SKM-1 treated with dmso at 0.1 percent for 144 hours (cell line): ENCODE measurements around the gene C5AR1.
"Not testable (repeated sequence)": the region's sequence is repeated elsewhere in the genome, so short reads cannot be mapped to it uniquely, and the experiment has no call there.

ENCODE experiments used
- DNase-seq: peaks from one replicate; lab custom pipeline; 2025; ENCODE audit not compliant: unreplicated experiment; lab: John Stamatoyannopoulos, UW

Gene C5AR1

DNA sequence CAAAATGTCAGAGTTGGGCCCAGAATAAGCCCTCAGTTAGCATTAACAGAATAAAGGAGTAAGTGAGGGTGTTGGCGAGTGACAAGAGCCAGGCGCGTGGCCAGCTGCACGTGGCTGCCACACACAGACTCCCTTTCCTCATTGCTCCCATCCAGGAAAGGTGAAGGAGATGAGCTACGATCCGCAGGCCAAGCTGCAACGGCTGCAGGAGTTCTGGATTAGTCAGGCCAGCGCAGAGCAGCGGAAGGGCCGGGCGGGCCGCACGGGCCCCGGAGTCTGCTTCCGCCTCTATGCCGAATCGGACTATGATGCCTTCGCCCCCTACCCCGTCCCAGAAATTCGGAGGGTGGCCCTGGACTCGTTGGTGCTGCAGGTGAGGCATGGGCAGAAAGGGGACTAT, 52.7 kb downstream of the C5AR1 start:
- DNase-seq = no peak

GRCh38 chr19:47363758-47364531, 54.3 kb downstream of the C5AR1 start:
- no peak for DNase-seq

GRCh38 chr19:47365455-47365854, 55.8 kb downstream of the C5AR1 start:
- not testable (repeated sequence) for DNase-seq

GRCh38 chr19:47370045-47370611, 60.5 kb downstream of the C5AR1 start:
- DNase-seq = peak; percentile 44

- DNase-seq = no peak
Observed at GRCh38 chr19:47371261-47371660, 61.6 kb downstream of the C5AR1 start.
